NCI-H345 (cell line): ENCODE results near the gene ST3GAL5.
"Not testable (repeated sequence)": the region's sequence is repeated elsewhere in the genome, so short reads cannot be mapped to it uniquely, and the experiment has no call there.

Experiments
- DNase-seq: peaks from one replicate; lab custom pipeline; 2025; lab: John Stamatoyannopoulos, UW

Gene ST3GAL5

DNA sequence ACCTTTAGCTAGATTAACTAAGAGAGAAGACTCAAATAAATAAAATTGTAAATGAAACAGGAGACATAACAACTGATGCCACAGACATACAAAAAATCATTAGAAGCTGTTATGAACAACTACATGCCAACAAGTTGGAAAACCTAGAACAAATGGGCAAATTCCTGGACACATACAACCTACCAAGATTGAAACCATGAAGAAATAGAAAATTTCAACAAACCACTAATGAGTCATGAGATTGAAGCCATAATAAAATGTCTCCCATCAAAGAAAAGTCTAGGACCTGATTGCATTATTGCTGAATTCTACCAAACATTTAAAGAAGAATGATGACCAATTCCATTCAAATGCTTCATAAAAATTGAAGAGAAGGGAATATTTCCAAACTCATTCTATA lies 54.3 kb downstream of the ST3GAL5 start:
- DNase-seq: no peak

- no peak for DNase-seq
Measured at GRCh38 chr2:85831735-85832134, 57.1 kb downstream of the ST3GAL5 start.

- DNase-seq: no peak
Measured at GRCh38 chr2:85830645-85831044, 58.1 kb downstream of the ST3GAL5 start.

DNA sequence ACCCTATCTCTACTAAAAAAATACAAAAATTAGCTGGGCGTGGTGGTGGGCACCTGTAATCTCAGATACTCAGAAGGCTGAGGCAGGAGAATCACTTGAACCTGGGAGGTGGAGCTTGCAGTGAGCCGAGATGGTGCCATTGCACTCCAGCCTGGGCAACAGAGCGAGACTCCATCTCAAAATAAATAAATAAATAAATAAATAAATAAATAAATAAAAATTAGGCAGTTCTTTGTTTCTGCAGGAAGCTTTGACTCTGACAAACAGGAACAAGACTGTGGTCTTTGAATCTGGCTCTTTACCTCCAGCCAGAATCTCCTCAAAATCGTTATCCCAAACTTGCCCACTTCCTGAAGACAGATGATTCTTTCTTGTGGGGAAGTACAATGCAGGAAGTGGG lies 59.4 kb downstream of the ST3GAL5 start:
- DNase-seq: not testable (repeated sequence)

- DNase-seq: no peak
Measured at GRCh38 chr2:85828725-85829124, 60.1 kb downstream of the ST3GAL5 start.

DNA sequence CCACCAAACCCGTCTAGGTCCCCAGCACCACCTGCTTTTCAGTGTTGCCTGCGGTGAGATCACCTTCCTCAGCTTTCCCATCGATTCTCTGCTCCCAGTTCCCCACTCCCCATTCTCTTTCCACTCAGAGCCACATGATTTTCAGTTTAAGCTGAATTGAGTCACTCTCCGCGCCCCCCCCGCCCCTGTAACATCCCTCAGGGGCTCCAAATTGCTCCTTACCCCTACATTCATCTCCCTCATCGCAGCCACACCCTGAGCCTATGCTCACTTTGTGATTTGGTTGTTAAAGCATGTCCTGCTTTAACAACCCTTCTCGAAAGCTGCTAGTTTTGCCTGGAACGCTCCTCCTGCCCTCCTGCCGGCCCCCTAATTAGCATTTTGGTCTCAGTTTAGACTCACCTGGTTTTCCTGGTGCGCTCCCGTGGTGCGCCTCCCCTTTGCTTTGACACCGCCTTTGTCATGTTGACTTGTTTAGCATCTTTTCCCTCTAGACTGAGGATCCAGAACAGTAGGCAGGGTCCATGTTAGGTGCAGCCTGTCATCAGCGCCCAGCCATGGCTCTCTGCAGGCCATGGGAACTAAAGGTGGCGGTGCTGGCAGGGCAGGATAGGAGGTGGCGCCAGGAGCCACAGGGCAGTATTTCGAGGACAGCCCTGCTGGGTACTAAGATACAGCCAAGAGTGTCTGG lies 60.8 kb downstream of the ST3GAL5 start:
- DNase-seq: no peak

GRCh38 chr2:85826990-85827878 lies 61.6 kb downstream of the ST3GAL5 start:
- DNase-seq: peak; percentile 65

DNA sequence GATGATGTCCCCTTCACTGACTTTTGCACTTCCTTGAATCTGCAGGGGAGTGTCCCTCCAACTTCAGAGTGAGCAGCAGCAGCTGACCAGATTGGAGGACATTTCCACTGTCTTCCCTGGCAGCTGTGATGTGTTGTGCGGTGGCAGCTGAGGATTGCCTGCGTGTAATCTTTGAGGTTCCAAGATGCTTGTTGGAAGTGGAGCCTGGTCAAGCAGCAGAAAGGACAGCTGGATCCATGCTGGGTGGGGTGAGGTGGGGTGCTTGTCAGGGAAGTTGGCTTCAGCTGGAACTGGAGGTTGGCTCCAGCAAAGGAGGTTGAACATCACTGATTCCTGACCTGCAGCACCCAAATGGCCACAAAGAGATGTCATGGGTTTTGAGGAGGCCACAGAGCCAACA lies 64.8 kb downstream of the ST3GAL5 start:
- DNase-seq: no peak

DNA sequence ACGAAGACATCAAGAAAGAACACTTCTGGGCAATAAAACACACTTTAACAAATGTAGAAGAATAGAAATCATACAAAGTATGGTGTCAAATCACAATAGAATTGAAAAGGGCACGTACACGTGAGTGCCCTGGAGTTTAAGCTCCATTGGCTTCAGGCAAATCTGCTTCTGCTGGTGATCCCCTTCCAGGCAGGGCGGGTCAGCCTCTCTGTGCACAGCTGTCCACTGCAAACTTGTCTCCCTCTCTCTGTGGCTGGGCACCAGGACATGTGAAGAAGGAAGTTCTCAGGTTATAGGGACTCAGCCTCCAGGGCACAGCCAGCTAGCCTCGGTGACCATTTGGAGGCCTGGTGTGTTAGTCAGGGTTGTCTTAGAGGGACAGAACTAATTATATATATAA lies 66.0 kb downstream of the ST3GAL5 start:
- no peak for DNase-seq

GRCh38 chr2:85819811-85820510 lies 68.8 kb downstream of the ST3GAL5 start:
- no peak for DNase-seq

- no peak for DNase-seq
Measured at GRCh38 chr2:85814802-85815550, 73.8 kb downstream of the ST3GAL5 start.

GRCh38 chr2:85813982-85814801 lies 74.6 kb downstream of the ST3GAL5 start:
- peak; percentile 79 for DNase-seq

- no peak for DNase-seq
Measured at GRCh38 chr2:85813211-85813981, 75.4 kb downstream of the ST3GAL5 start.

GRCh38 chr2:85812094-85812735 lies 76.6 kb downstream of the ST3GAL5 start:
- no peak for DNase-seq

GRCh38 chr2:85811180-85812093 lies 77.4 kb downstream of the ST3GAL5 start:
- DNase-seq: no peak

DNA sequence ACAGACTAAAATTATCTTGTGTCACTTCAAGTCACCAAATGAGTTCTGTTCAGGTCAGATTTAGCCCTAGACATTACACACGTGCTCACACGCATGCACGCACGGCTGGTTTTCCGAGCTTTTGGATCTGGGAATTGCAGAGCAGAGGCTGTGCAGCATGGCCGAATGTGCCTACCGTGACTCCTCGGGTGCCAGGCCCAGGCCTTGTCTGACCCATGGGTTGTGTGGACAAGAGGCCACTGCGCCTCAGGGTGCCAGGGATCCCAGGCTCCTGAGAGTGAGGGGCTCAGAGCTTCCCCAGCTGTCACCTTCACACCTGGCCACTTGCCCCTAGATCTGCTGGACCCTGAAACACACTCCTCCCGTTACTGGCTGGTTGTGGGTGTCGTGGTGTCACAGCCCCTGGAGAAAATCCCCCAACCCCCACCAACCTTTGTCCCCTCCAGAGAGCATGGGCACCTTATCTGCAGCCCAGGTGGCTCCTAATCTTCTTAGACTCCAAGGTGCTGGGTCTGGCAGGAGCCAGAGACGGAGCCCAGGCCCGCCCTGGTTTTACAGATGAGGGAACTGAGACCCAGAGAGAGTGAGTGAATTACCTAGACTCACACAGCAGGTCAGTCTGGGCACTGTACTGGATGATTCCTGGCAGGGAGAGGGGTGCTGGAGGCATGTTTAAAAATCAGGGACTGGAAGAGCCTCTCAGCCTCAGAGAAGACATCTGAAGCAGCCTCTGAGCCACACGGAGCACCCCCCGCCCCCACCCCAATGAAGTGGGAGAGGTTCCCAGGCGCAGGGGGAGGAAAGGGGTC lies 78.2 kb downstream of the ST3GAL5 start:
- DNase-seq: no peak

DNA sequence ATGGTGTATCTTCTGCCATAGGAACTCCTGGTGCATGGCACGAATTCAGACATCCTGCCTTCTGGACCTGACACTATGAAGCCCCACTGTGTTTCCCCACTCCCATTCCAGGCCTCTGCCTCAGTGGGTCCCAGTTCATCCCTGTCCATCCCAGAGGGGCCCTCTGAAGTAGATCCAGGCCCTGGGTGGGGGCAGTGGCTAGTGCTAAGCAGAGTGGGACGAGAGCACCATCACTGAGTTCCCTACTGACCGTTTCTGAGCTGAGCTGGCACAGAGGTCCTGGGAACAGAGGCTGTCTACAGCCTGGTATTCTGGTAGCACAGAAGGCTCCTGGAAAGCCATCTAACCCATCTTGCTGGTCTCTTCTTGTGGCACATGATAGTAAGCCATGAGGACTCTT lies 81.0 kb downstream of the ST3GAL5 start:
- no peak for DNase-seq
